ENCODE results near the gene MSRB3. TPM values are rescaled to one million over a fixed set of nuclear protein-coding genes. Genes with fewer than 3 reads are reported as not detected.

Gene MSRB3
- 0.55 and 1.2 TPM in 2 replicates for total RNA-seq (2021)
- percentile 20 among the genes with signal in this experiment for Bru-seq, nascent RNA
- percentile 26 among the genes with signal in this experiment for BruChase-seq, experiment 1, labeled RNA remaining after a 2-hour chase
- percentile 17 among the genes with signal in this experiment for BruChase-seq, experiment 2, labeled RNA remaining after a 6-hour chase
- long read RNA-seq, full-length matches to known transcripts, result 2 of 3 reads
- long read RNA-seq, partial matches to known transcripts, result 0 of 3 reads
- long read RNA-seq, other reads (novel, unspliced or antisense), result 1 of 3 reads

DNA sequence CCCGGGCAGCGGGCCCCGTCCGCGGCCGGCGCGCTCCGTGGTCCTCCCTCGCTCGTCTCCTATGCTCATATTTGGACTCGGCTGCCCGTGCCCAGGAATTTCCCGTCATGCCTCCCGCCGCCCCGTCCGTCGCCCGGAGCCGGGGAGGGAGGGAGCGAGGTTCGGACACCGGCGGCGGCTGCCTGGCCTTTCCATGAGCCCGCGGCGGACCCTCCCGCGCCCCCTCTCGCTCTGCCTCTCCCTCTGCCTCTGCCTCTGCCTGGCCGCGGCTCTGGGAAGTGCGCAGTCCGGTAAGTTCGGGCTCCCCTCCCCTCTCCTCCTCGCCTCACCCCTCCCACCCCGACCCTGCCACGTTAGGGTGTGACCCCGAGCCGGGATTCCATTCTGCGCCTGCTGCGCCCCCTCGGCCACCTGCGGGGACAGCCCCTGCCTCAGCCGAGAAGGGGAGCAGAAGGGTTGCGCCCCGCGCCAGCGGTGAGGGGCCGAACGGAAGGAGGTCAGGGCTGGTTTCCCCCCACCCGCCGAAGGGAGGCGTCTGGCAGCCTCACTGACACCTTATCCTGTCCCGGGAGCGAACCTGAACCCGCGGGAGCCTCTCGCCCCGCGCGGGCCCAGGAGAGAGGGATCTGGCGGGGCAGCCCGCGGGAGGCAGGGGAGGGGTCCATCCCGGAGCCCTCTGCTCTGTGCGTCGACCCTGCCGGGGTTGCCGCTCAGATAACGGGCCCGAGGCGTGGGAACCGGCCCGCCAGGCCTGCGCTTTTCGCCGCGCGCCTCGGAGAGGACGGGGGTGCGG lies at the start of gene MSRB3:
TSS of gene MSRB3 (plus strand) at position 108 of the 793 bp plus-strand sequence. CDS start 29,897 bp downstream, outside the sequence.
- BruUV-seq (replicated peaks), result no TSS peak
- no peaks in the 10 kb centered on the region for H3K9me3 ChIP-seq (ENCODE audit: insufficient read depth, low read depth)
- TF ChIP-seq, protein P1, sequence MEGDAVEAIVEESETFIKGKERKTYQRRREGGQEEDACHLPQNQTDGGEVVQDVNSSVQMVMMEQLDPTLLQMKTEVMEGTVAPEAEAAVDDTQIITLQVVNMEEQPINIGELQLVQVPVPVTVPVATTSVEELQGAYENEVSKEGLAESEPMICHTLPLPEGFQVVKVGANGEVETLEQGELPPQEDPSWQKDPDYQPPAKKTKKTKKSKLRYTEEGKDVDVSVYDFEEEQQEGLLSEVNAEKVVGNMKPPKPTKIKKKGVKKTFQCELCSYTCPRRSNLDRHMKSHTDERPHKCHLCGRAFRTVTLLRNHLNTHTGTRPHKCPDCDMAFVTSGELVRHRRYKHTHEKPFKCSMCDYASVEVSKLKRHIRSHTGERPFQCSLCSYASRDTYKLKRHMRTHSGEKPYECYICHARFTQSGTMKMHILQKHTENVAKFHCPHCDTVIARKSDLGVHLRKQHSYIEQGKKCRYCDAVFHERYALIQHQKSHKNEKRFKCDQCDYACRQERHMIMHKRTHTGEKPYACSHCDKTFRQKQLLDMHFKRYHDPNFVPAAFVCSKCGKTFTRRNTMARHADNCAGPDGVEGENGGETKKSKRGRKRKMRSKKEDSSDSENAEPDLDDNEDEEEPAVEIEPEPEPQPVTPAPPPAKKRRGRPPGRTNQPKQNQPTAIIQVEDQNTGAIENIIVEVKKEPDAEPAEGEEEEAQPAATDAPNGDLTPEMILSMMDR (conservative IDR thresholded peaks at IDR 0.05), result no peak; the same call in 1 of the 2 replicates
- peak; percentile 16; the same call in 1 of the 2 replicates for TF ChIP-seq EZH2 (IDR thresholded peaks at IDR 0.05; ENCODE audit: low read depth)
- H3K4me3 ChIP-seq, result peak within 1 kb of the TSS; percentile 82
- ChIA-PET POLR2A (ENCODE audit: unreplicated experiment) (no interaction called here), CTCF (no interaction called here)
- H3K27me3 ChIP-seq (ENCODE audit: insufficient read depth, low read depth), result peaks cover 18% of the 10 kb centered on the region; the same call in 1 of the 2 replicates
- H2AFZ ChIP-seq, result peak within 1 kb of the TSS; percentile 96
- H3K9me2 ChIP-seq (ENCODE audit: insufficient read depth), result no peaks in the 10 kb centered on the region
- DNase-seq, result peak in 1 of 2 experiments; percentile 51
- H3K79me2 ChIP-seq (ENCODE audit: low read depth), result no peaks in the 10 kb centered on the region
- intact Hi-C loops (cut with micrococcal nuclease; ENCODE audit: unreplicated experiment), result loop anchor here (10.0 kb wide), 1 partner anchor 484 kb away; no protein-coding TSS in a partner anchor
- no peak within 1 kb of the TSS for H3K27ac ChIP-seq
- H4K20me1 ChIP-seq (ENCODE audit: insufficient read depth), result no peaks in the 10 kb centered on the region
- peak within 1 kb of the TSS; percentile 95 for H3K4me2 ChIP-seq
- no peaks in the 10 kb centered on the region for H3K36me3 ChIP-seq (ENCODE audit: low read depth)
- H3F3A ChIP-seq (ENCODE audit: insufficient read depth, low read depth), result 0 out of 2 replicates have a peak, but pooled peaks cover 5% of the 10 kb centered on the region
- peaks cover 4% of the 10 kb centered on the region; the same call in 1 of the 2 replicates for H3K4me1 ChIP-seq (replicated peaks; ENCODE audit: insufficient read depth)

DNA sequence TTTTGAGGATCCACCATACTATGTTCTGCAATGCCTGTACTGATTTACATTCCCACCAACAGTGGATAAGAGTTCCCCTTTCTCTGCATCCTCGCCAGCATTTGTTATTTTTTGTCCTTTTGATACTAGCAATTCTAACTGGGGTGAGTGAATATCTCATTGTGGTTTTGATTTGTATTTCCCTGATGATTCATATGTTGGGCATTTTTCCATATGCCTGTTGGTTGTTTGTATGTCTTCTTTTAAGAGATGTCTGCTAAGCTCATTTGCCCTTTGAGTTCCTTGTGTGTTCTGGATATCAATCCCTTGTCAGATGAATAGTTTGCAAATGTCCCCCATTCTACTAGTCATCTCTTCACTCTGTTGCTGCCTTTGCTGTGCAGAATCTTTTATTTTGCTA lies 49.0 kb upstream of the MSRB3 start:
- Histone ChIP-seq H3K4me2 (no peak overlapping the region), H4K20me1 (ENCODE audit: insufficient read depth) (peaks cover 6% of the 10 kb centered on the region), H3K4me1 (replicated peaks; ENCODE audit: insufficient read depth) (peaks cover 6% of the 10 kb centered on the region; the same call in 1 of the 2 replicates), H3K9me2 (ENCODE audit: insufficient read depth) (no peaks in the 10 kb centered on the region), H3K79me2 (ENCODE audit: low read depth) (peaks cover 18% of the 10 kb centered on the region), H3K27me3 (ENCODE audit: insufficient read depth, low read depth) (no peaks in the 10 kb centered on the region), H3K9me3 (ENCODE audit: insufficient read depth, low read depth) (peaks cover 8% of the 10 kb centered on the region; the same call in 1 of the 2 replicates), H3K36me3 (ENCODE audit: low read depth) (0 out of 2 replicates have a peak, but pooled peaks cover 9% of the 10 kb centered on the region), H3F3A (ENCODE audit: insufficient read depth, low read depth) (peaks cover 8% of the 10 kb centered on the region; the same call in 1 of the 2 replicates), H3K27ac (no peak overlapping the region), H3K4me3 (no peak overlapping the region), H2AFZ (no peak overlapping the region)
- CTCF ChIA-PET, result no interaction called here
- BruUV-seq (replicated peaks), result no TSS peak
- POLR2A ChIA-PET (ENCODE audit: unreplicated experiment), result no interaction called here
- DNase-seq, result peak in 1 of 2 experiments; percentile 42
- intact Hi-C loops (cut with micrococcal nuclease; ENCODE audit: unreplicated experiment), result loop anchor here (5.0 kb wide), 1 partner anchor 432 kb away; no protein-coding TSS in a partner anchor
- no peak for TF ChIP-seq EZH2 (IDR thresholded peaks at IDR 0.05; ENCODE audit: low read depth)
- TF ChIP-seq, protein P1 (conservative IDR thresholded peaks at IDR 0.05), result no peak

DNA sequence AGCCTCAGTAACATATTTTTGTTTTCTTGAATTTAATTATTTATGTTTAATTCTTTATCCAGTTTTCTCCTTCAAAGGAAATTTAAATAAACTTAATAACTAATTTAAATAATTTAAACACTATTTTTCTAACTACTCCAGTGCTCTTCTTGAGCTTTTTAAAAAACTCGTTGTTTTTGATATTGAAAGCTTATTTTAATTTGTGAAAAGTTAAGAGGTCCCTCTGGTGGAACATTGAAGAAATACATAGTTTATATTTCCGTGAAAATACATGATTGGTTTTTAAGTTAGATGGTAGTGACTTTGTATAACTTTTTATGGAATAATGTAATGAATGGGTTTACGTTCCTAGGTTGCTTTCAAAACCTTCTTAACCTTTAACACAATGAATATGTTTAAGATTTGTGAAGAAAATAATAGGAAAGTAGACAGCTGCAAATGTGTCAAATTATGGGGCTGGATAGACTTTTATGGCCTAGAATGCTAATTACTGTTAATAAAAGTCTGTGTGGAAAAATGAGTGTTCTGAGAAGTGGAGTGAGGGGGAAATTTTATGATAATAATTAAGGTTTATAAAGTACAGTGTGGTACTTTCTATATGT lies 45.9 kb upstream of the MSRB3 start:
- BruUV-seq (replicated peaks), result no TSS peak
- peaks cover 8% of the 10 kb centered on the region; the same call in 1 of the 2 replicates for H3K9me3 ChIP-seq (ENCODE audit: insufficient read depth, low read depth)
- peaks cover 14% of the 10 kb centered on the region; the same call in 1 of the 2 replicates for H3F3A ChIP-seq (ENCODE audit: insufficient read depth, low read depth)
- peaks cover 6% of the 10 kb centered on the region; the same call in 1 of the 2 replicates for H3K4me1 ChIP-seq (replicated peaks; ENCODE audit: insufficient read depth)
- H3K4me3 ChIP-seq, result no peak overlapping the region
- no peak overlapping the region for H2AFZ ChIP-seq
- no peaks in the 10 kb centered on the region for H3K27me3 ChIP-seq (ENCODE audit: insufficient read depth, low read depth)
- no peak overlapping the region for H3K4me2 ChIP-seq
- H3K27ac ChIP-seq, result no peak overlapping the region
- ChIA-PET CTCF (interaction anchor here (0.6 to 1.2 kb wide), 6 partner anchors 24 to 439 kb away, joined by 3 to 5 read pairs (median 3); partner anchors contain the start of gene LEMD3), POLR2A (ENCODE audit: unreplicated experiment) (interaction anchor here (0.6 to 0.7 kb wide), 2 partner anchors 234 to 506 kb away, joined by 5 to 7 read pairs; no protein-coding TSS in a partner anchor)
- H3K9me2 ChIP-seq (ENCODE audit: insufficient read depth), result no peaks in the 10 kb centered on the region
- peaks cover 9% of the 10 kb centered on the region for H4K20me1 ChIP-seq (ENCODE audit: insufficient read depth)
- DNase-seq, result no peak
- TF ChIP-seq, protein P1 (conservative IDR thresholded peaks at IDR 0.05), result peak; percentile 63
- no peak for TF ChIP-seq EZH2 (IDR thresholded peaks at IDR 0.05; ENCODE audit: low read depth)
- 0 out of 2 replicates have a peak, but pooled peaks cover 8% of the 10 kb centered on the region for H3K36me3 ChIP-seq (ENCODE audit: low read depth)
- intact Hi-C loops (cut with micrococcal nuclease; ENCODE audit: unreplicated experiment), result loop anchor here (2.0 kb wide), 1 partner anchor 342 kb away; no protein-coding TSS in a partner anchor
- H3K79me2 ChIP-seq (ENCODE audit: low read depth), result peaks cover 19% of the 10 kb centered on the region
